ENCODE data around the gene DCAF17. TPM values are rescaled to one million over a fixed set of nuclear protein-coding genes. Genes with fewer than 3 reads are reported as not detected.

Gene DCAF17
- total and polyA plus RNA-seq, 2 of the 13 experiments (the other 11 are each of a cell fraction or from before 2014, with no cell fraction given) = 13.7 to 30.0 TPM

DNA sequence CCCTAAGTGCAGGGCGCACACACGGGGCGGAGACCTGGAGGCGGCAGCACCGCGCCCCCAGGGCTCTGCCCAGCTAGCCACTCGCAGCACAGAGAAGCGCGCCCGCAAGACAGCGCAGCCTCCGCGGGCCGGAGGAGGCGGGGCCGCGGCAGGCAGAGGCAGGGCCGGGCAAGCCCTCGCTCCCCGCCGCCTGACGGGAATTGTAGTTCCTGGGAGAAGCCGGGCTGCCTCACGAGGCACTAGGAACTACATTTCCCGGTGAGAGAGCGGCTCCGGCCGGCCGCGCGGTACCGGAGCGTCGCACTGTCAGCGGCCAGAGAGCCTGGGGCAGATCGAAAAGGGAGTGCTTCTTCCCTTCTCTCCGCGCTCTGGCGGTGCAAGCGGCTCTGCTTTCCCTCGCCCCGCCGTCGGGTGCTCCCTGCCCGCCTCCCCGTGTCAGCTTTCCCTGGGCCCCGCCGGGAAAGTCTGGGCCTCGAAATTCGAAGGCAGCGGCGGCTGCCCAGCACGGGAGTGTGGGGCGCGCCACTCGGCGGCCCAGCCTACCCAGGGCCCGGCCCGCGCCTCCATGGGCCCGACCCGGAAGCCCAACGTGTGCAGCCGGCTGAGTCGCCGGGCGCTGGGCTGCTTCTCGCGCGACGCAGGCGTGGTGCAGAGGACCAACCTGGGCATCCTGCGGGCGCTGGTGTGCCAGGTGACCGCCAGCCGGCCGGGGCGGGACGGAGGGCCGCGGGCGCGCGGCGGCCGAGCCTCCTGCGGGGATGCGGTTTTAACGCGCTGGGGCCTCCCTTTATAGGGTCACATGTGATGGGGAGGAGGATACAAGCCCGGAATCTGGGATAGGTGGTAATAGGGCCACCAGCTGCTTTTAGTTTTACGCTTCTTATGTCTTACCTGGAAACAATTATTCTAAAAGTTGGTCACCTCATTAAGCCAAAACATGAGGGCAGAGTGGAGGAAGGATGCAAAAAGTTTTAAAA, at the start of gene DCAF17 (continued):
- TF ChIP-seq, protein P1, sequence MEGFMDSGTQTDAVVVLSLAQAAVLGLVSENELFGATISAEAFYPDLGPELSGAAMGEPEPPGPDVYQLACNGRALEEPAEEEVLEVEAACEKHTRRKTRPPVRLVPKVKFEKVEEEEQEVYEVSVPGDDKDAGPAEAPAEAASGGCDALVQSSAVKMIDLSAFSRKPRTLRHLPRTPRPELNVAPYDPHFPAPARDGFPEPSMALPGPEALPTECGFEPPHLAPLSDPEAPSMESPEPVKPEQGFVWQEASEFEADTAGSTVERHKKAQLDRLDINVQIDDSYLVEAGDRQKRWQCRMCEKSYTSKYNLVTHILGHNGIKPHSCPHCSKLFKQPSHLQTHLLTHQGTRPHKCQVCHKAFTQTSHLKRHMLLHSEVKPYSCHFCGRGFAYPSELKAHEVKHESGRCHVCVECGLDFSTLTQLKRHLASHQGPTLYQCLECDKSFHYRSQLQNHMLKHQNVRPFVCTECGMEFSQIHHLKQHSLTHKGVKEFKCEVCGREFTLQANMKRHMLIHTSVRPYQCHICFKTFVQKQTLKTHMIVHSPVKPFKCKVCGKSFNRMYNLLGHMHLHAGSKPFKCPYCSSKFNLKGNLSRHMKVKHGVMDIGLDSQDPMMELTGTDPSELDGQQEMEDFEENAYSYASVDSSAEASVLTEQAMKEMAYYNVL (CRISPR knock-in tag; IDR thresholded peaks at IDR 0.05; ENCODE audit: borderline replicate concordance) = peak; percentile 78; the same call in 1 of the 2 replicates
- TF ChIP-seq GZF1 (CRISPR knock-in tag; IDR thresholded peaks at IDR 0.05) (0 out of 2 replicates have a peak, but pooled peaks have one; percentile 18), ZNF256 (CRISPR knock-in tag; conservative IDR thresholded peaks at IDR 0.05) (peak; percentile 94), PHF8 (CRISPR knock-in tag; IDR thresholded peaks at IDR 0.05) (peak; percentile 99), SIN3A (IDR thresholded peaks at IDR 0.05; ENCODE audit: borderline replicate concordance, low read depth, low read length) (peak; percentile 83; the same call in 1 of the 2 replicates), CREB1 (IDR thresholded peaks at IDR 0.05) (peak; percentile 46; the same call in 1 of the 2 replicates), CREB1 (CRISPR knock-in tag; IDR thresholded peaks at IDR 0.05) (no peak), ZNF761 (CRISPR knock-in tag; conservative IDR thresholded peaks at IDR 0.05) (peak; percentile 96), ZFP37 (CRISPR knock-in tag; IDR thresholded peaks at IDR 0.05; ENCODE audit: borderline replicate concordance) (peak; percentile 63), ZNF546 (CRISPR knock-in tag; conservative IDR thresholded peaks at IDR 0.05) (peak; percentile 64), SALL2 (CRISPR knock-in tag; IDR thresholded peaks at IDR 0.05) (peak; percentile 98), RARG (CRISPR knock-in tag; IDR thresholded peaks at IDR 0.05; ENCODE audit: low read depth) (no peak), BRD4 (CRISPR knock-in tag; IDR thresholded peaks at IDR 0.05) (peak; percentile 84; the same call in 1 of the 2 replicates), ZNF317 (CRISPR knock-in tag; IDR thresholded peaks at IDR 0.05) (peak; percentile 65; the same call in 1 of the 2 replicates), PCBP1 (IDR thresholded peaks at IDR 0.05; ENCODE audit: borderline replicate concordance, low read depth, low read length) (peak; percentile 56; the same call in 1 of the 2 replicates), ZNF816 (CRISPR knock-in tag; IDR thresholded peaks at IDR 0.05; ENCODE audit: borderline replicate concordance) (no peak; the same call in none of the 2 replicates), ATF3 (CRISPR knock-in tag; IDR thresholded peaks at IDR 0.05) (peak; percentile 45; the same call in 1 of the 2 replicates), GABPB1 (CRISPR knock-in tag; IDR thresholded peaks at IDR 0.05) (peak; percentile 95), ZNF503 (CRISPR knock-in tag; IDR thresholded peaks at IDR 0.05) (peak; percentile 74)
- TF ChIP-seq, protein P2, sequence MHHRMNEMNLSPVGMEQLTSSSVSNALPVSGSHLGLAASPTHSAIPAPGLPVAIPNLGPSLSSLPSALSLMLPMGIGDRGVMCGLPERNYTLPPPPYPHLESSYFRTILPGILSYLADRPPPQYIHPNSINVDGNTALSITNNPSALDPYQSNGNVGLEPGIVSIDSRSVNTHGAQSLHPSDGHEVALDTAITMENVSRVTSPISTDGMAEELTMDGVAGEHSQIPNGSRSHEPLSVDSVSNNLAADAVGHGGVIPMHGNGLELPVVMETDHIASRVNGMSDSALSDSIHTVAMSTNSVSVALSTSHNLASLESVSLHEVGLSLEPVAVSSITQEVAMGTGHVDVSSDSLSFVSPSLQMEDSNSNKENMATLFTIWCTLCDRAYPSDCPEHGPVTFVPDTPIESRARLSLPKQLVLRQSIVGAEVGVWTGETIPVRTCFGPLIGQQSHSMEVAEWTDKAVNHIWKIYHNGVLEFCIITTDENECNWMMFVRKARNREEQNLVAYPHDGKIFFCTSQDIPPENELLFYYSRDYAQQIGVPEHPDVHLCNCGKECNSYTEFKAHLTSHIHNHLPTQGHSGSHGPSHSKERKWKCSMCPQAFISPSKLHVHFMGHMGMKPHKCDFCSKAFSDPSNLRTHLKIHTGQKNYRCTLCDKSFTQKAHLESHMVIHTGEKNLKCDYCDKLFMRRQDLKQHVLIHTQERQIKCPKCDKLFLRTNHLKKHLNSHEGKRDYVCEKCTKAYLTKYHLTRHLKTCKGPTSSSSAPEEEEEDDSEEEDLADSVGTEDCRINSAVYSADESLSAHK (CRISPR knock-in tag; IDR thresholded peaks at IDR 0.05; ENCODE audit: borderline replicate concordance) = peak; percentile 54; the same call in 1 of the 2 replicates
- TF ChIP-seq, protein P3, sequence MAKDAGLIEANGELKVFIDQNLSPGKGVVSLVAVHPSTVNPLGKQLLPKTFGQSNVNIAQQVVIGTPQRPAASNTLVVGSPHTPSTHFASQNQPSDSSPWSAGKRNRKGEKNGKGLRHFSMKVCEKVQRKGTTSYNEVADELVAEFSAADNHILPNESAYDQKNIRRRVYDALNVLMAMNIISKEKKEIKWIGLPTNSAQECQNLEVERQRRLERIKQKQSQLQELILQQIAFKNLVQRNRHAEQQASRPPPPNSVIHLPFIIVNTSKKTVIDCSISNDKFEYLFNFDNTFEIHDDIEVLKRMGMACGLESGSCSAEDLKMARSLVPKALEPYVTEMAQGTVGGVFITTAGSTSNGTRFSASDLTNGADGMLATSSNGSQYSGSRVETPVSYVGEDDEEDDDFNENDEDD (CRISPR knock-in tag; IDR thresholded peaks at IDR 0.05; ENCODE audit: borderline replicate concordance) = peak; percentile 48
